Right lobe of liver (tissue), 4 donors: Measurements from ENCODE around the gene LSM10.

Source experiments
- CTCF ChIP-seq, 4 donors: fragments of 200-600 bp in 3 of 4; fragments of 450-650 bp in 1 of 4; IDR thresholded peaks; one replicate each; pipeline versions ENCODE4 v1.5.1 to v1.8.0; 2016 to 2022; ENCODE audit warnings: antibody characterized with exemption in 4 of 4, mild to moderate bottlenecking in 2 of 4
- POLR2A ChIP-seq: fragments of 450-650 bp; IDR thresholded peaks from one replicate; pipeline ENCODE4 v1.6.1; 2017; ENCODE audit warnings: antibody characterized with exemption, mild to moderate bottlenecking
- donor health status: DM: no; HTN: no; CAD: no.
- donor health status: DM: no; HTN: no; CAD: no.
- donor health status: DM: no; HTN: yes; CAD: no.

- peak; percentile 85 to 96 (median 95) for TF ChIP-seq CTCF (IDR thresholded peaks at IDR 0.05)
- no peak for TF ChIP-seq POLR2A
Observed at GRCh38 chr1:36420836-36421317, 23.2 kb upstream of the LSM10 start.
